Caki2 (cell line): ENCODE results near the gene IBA57. TPM values are rescaled to one million over a fixed set of nuclear protein-coding genes. Genes with fewer than 3 reads are reported as not detected.

ENCODE experiments used
- DNase-seq: peaks from one replicate; pipeline ENCODE4 v3.0.0-alpha.2; 2015; ENCODE audit warnings: low read depth
- in situ Hi-C: cut with HindIII; loops from 2 replicates; pipeline ENCODE4 v1.10.0; 2016; ENCODE audit warnings: low sequenced_read_pairs, low pct_unique_long_range_greater_than_20kb, mixed read lengths
- total RNA-seq: library from RNA; depleted of rRNA; stranded (reverse); fragments of >200 nt; shearing (Covaris generic); gene quantifications from 2 replicates; pipeline ENCODE4 v1.2.3, GENCODE V29; 2014; ENCODE audit warnings: low replicate concordance; rRNA removed

The IBA57 gene
- 1.6 and 11.9 TPM in 2 replicates for total RNA-seq

DNA sequence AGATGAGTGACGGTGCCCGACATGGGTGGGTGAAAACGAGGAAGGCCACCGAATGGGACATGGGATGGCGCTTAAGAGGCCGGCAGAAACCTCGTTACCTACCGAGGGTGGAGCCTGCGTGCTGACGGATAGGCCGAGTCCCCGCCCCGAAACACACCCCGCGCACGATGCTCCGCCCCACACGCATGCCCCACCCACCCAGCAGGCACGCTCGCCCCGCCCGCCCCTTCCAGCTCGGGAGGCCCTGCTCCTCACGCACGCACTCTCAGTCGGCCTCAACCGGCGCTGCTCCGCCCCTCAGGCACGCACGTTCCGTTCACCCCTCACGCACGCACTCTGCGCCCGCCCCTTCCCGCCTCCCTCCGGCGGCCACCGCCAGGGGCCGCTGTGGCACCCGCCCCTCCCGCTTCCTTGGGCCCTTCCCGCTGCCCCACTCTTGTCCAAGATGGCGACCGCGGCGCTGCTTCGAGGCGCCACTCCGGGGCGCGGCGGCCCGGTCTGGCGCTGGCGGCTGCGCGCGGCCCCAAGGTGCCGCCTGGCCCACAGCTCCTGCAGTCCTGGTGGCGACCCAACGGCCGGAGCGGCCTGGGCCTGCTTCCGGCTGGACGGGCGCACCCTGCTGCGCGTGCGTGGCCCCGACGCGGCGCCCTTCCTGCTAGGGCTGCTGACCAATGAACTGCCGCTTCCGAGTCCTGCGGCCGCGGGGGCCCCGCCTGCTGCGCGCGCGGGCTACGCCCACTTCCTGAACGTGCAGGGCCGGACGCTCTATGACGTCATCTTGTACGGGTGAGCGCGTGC, at the start of gene IBA57:
Gene IBA57 (plus strand): TSS at position 433 of the 798 bp plus-strand sequence. CDS start 13 bp downstream, at position 446.
- in situ Hi-C loops, result no loop called here
- DNase-seq, result peak; percentile 99

DNA sequence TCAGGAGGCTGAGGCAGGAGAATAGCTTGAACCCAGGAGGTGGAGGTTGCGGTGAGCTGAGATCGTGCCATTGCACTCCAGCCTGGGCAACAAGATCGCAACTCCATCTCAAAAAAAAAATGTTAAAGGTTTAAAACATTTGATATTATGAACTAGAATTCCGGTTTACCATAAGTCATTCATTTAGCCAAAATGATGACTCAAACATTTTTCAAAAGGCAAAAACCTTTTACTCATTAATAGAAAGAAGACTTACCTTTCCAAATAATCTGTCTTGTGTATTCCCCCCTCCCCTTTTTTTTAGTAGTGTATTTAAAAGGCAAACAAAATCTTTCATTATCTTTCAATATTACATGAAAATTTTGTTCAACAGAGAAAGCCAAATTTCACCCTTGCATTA, 48.3 kb upstream of the IBA57 start:
- no peak for DNase-seq
- in situ Hi-C loops, result no loop called here

DNA sequence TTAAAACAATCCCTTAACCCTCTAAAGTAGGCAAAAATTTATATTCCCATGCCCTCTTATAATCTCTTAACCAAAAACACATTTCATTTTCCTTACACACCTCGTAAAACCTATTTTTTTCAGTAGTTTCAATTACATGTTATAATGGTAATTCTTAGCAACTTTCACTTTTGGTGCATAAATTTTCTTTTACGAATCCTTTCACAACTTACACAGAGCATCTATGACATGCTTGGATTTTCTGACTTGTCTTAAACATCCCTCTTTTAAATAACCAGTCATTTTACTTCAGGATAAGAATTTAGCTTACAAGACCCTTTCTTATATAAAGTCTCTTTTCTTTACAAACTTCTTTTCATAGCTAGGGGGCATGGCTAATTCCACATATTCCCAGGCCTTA, 47.6 kb upstream of the IBA57 start:
- in situ Hi-C loops, result no loop called here
- no peak for DNase-seq

DNA sequence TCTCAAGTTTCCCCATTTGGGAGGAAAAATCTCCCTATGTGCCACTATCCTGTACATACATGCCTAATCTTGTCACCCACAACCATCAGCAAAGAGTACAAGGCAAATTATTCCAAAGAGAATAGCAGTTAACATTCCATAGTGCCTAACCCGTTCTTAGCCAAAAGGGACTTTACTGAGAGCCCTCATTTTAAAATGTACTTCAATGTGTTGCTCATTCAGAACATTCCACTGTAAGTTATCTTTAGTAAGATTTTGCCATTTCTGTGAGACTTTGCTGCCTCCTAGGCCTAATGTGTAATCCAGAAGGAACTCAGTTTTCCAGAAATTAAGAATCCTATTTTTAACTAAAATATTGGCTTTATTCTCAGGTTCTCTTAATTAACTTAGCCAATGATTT, 45.3 kb upstream of the IBA57 start:
- no peak for DNase-seq
- in situ Hi-C loops, result no loop called here

DNA sequence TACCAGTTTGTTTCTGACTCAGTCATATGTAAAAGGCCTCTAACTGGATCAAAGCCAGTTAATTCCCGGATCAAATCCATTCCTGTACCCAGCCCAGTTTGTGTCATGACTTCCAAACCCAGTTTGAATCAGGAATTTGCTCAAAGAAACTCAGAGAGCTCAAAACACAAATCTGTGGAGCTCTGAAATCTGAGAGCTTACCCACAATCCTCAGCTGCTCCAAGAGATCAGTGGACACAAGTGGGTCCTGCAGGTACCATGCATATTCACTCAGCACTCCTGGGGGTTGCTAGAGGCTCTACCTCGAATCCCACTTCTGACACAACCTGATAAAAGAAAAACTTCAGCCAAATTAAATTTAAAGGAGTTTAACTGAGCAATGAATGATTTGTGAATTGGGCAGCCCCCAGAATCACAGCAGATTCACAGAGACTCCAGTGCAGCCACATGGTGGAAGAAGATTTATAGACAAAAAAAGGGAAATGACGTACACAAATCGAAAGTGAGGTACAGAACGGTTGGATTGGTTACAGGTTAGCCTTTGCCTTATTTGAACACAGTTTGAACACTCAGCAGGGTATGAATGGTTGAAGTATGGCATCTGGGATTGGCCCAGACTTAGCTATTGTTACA, 44.6 kb upstream of the IBA57 start:
- DNase-seq, result no peak
- in situ Hi-C loops, result no loop called here

DNA sequence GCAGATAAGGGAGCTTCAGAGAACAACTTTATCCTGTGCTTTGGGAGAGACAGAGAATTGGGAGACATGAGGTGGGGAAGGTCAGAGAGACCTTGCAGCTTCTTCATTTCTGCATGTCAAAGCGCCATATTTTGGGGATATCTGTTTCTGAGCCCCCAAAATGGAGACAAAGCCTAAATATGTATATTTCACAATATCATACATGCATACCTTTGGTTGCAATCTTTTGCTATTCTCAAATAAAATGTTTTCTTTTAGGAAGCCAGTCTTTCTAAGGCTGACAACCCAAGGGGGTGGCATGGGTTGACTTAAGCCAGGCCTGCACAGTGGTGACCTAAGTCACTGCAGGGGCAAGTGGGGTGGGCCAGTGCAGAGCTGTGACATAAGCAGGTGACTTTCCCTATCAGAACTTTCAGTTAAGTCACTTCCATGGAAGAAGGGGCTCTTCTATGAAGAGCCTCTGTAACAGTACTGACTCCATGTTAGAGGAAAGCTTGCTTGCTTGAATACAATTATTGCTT, 42.6 kb upstream of the IBA57 start:
- in situ Hi-C loops, result no loop called here
- no peak for DNase-seq

DNA sequence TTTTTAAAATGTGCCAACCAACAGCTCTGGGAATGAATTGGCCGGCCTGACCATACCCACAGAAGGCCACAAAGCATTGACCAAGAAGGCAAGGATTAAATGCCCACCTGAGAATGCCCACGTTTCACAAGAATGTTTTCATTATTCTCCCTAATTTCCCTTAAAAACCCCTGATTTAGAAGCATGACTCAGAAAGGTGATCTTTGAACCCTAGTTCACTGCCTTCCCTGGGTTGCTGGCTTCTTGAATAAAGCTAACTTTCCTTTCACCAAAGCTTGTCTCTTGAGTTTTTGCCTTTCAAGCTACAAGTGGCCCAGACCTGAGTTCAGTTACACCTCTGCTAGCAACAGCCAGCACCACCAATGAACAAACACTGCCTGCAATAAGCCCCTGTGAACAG, 42.1 kb upstream of the IBA57 start:
- DNase-seq, result no peak
- in situ Hi-C loops, result no loop called here

DNA sequence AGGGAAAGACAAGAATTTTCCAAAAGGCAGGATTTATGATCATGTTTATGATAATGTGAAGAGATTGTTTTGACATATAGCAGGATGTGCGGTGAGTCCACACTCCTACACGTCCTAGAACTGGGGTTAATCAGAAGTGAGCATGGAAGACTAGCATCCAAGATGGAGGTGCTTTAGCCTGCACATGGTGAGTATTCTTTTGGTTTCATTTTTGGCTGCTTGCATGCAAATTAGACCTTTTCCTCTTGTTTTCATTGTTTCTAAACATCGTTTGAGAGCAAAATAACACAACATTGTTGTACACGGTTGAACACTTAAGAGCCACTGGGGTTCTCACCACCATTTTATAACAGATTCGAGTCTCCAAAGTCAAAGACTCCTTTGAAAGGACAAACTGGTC, 40.4 kb upstream of the IBA57 start:
- DNase-seq, result no peak
- in situ Hi-C loops, result no loop called here

DNA sequence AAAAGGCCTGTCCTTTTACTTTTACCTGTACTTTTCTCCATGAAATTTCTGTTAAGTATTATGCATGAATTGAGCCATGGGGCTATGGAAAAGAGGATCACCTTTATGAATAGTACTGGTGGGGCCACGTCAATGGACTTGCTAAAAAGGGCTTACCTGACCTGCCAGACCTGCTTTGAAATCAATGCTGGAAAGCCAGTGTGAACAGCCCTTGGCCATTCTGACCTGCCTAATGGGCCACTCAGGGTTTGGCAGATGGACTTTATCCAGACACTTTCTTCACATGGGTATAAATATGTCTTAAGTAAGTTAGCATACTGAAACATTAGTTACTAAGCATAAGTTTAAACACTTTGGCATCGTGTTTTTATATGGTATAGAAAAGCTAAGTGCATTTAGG, 33.8 kb upstream of the IBA57 start:
- no peak for DNase-seq
- in situ Hi-C loops, result no loop called here

DNA sequence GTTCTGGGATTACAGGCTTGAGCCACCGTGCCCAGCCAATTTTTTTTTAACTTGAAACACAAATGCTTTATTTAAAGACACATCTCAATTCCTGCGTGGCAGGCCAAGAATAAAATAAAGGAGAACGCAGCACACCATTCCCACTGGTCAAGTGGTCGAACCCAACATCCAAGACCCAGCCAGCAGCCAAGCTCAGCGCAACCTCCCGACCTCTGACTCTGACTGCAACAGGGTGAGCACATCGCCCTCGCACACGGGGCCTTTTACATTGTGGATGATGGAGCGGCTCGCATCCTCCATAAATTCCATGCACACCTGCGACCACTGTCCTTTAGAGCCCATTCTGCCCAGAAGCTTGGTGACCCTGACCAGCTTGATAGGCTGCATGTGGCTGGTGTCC, 31.0 kb upstream of the IBA57 start:
- DNase-seq, result no peak
- in situ Hi-C loops, result no loop called here

DNA sequence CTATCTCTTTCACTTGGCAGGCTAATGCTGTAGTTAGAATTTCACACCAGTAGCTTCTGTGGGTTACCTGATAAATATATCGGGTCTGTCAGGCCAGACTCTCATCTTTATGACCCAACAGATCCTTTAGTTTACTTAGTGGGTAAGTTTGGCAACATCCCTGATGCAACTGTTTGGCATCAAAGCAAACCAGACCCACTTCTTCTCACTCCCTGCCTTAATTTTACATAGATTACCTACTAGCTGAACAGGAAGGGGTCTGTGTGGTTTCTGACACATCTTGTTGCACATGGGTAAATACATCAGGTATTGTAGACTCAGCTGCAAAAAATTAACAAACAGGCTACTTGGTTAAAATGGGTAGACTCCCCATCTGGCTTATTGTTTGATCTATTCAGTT, 28.7 kb upstream of the IBA57 start:
- no peak for DNase-seq

DNA sequence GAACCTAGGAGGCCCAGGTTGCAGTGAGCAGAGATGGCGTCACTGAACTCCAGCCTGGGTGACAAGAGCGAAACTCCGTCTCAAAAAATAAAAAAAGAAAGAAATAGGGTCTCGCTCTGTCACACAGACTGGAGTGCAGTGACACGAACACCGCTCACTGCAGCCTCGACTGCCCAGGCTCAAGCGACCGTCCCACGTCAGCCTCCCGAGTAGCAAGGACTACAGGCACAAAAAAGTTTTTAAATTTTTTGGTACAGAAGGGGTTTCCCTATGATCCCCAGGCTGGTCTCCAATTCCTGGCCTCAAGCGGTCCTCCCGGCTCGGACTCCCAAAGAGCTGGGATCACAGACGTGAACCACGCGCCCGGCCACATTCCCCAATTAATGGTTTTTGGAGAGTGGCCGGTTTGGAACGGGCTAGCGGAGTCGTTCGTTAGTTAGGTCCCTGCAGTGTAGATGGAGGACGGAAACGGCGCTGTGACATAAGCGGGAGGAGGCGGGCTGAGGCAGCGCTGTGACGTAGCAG, 26.1 kb upstream of the IBA57 start:
- in situ Hi-C loops, result no loop called here

More for the DNA sequence above, 28.7 kb upstream of the IBA57 start:
- in situ Hi-C loops, result no loop called here

DNA sequence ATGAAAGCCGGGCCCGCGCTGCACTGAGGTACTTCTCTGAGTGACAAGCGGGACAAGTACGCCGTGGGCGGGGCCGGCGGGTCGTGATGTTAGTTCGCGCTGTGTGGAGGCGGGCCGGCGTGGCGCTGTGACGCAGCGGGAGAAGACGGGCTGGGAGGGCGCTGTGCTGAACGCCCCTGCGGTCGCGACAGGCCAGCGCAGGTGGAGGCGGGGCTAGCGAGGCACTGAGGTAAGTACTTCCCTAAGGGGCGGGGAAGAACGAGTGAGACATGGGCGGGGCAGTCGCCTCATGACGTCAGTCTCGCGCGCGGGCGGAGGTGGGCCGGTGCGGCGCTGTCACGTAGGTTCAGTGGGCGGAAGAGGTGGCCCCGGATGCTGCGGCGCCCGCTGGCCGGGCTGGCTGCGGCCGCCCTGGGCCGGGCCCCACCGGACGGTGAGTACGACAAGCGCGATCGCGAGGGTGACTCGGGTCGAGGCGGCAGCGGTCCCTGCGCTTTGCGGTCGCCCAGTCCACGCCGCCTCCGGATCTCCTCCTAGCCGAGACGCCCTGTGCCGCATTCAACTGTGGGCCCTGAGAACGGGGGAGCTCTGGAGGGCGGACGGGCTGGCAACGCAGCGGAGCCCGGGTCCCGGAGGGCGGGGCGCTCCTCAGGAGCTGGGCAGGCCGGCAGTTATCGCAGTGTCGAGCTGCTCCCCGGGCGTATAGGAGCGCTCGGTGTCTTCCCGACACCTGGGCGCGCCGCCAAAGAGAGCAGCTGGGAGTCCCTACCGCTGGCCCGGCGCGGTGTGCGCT, 25.5 kb upstream of the IBA57 start, which contains the start of gene GUK1:
Gene GUK1 (plus strand): TSS at position 349 of the 793 bp plus-strand sequence. CDS start 24 bp downstream, at position 373.
- peak; percentile 100 for DNase-seq
- in situ Hi-C loops, result no loop called here

More for the DNA sequence above, 26.1 kb upstream of the IBA57 start:
- no peak for DNase-seq

DNA sequence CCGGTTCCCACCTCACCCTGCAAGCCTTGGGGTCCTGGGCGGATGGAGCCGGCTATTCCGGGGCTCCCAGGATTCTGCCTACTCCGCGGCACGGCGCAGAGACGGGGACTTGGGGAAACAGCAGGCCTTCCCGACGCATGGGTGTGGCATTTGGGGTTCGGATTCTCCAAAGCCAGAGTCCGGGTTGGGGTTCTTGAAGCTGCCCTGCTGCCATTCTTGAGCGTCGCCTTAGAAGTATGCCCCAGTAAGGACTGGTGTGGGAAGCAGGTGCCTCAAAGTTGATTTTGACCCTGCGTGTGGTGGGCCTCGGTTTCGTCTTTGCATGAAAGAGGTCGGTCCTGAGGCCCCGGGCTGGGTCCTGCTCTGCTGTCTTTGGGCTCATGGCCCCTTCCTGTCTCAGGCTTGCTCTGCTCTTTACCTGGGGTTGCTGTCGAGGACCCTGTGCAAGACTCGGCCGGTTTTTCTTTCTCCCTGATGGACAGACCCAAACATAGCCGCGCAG, 24.8 kb upstream of the IBA57 start:
- in situ Hi-C loops, result no loop called here
- peak; percentile 17 for DNase-seq

DNA sequence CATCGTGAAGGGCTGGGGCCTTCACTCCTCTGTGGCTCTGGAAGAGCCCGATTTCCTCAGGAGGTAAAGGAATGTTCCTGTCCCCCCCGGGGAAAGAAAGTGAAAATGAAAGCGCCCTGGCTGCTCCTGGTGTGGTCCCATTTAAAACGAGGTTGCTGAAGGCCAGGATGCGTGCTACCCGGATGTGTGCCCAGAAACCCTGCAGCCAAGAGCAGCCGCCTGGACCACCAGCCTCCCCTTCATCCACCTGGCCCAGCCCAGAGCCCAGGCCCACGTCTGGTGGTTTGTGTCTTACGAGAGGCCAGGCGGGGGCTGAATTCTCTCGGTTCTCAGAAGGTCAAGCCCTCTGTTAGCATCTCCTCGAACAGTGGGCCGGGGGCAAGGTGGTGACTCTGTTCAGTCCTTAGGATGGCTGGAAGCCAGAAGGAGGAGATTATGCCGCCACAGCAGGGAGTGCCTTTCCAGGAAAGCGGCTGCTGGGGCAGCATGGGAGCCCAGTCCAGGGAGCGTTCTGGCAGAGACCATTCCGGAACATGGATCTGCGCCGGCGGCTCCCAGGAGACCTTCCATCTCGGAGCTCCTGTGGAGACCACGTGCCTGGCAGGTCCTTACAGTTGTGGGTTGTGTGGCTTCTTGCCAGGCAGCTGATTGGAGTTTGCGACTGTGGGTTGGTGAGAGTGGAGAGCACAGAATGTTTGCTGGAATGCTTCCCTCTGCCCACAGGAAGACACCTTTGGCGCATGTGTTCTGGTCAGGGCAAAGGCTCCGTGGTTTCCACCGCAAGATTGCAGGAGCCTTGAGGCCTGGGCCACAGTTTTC, 24.2 kb upstream of the IBA57 start:
- in situ Hi-C loops, result no loop called here
- no peak for DNase-seq

DNA sequence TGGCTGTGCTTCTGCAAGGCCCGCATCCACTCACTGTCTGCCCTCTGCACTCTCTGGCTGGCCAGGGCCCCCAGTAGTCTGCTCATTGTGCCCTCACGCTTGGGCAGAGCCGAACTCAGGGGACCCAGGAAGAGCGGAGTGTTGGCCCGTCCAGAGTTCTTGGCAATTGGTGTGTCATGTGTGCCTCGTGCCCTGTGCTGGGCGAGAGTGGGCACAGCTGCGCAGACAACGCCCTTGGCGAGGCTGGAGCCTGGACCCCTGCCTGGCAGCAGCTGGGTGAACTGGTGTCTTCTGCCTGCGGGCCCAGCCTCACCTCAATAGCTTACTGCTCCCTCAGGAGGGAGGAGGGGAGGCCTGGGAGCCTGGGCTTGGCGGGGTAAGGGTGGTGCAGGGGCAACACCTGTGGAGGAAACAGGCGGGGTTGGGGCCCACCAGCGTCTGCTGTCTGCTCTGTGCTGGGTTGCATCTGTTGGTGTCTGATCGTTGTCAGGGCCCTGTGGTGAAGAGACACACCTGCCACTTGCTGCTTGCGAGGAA, 23.4 kb upstream of the IBA57 start:
- no peak for DNase-seq
- in situ Hi-C loops, result no loop called here

DNA sequence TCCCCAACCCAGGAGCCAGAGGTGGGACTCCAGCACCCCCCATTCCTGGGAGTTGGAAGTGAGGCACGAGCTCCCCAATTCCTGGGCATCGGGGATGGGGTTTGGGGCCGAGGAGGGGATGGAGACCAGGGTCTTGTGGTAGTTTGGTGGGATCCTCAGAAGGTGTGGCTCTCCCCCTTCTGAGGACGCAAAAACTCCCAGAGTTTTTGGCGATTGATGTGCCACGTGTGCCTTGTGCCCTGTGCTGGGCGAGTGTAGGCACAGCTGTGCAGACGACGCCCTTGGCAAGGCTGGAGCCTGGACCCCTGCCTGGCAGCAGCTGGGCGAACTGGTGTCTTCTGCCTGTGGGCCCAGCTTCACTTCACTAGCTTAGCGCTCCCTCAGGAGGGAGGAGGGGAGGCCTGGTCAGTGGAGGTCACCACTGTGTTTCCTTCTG, 22.9 kb upstream of the IBA57 start:
- no peak for DNase-seq
- in situ Hi-C loops, result no loop called here
